Measurements from ENCODE around the gene ANGPTL5.
"Not testable (repeated sequence)": the region's sequence is repeated elsewhere in the genome, so short reads cannot be mapped to it uniquely, and the experiment has no call there.

The ANGPTL5 gene

GRCh38 chr11:101881586-101881985 lies 34.7 kb downstream of the ANGPTL5 start:
- DNase-seq: no peak

- DNase-seq: peak; percentile 76
Measured at GRCh38 chr11:101880222-101880621, 36.1 kb downstream of the ANGPTL5 start.

- DNase-seq: no peak
Measured at GRCh38 chr11:101872171-101872882, 44.0 kb downstream of the ANGPTL5 start.

GRCh38 chr11:101870510-101870909 lies 45.8 kb downstream of the ANGPTL5 start:
- peak; percentile 88 for DNase-seq

GRCh38 chr11:101867951-101868350 lies 48.4 kb downstream of the ANGPTL5 start:
- DNase-seq: peak; percentile 13

GRCh38 chr11:101866619-101867491 lies 49.5 kb downstream of the ANGPTL5 start:
- DNase-seq: peak; percentile 85

- DNase-seq: no peak
Measured at GRCh38 chr11:101864098-101864497, 52.2 kb downstream of the ANGPTL5 start.

GRCh38 chr11:101863361-101863760 lies 53.0 kb downstream of the ANGPTL5 start:
- peak; percentile 82 for DNase-seq

- peak; percentile 83 for DNase-seq
Measured at GRCh38 chr11:101862391-101863233, 53.7 kb downstream of the ANGPTL5 start.

GRCh38 chr11:101860696-101861427 lies 55.5 kb downstream of the ANGPTL5 start:
- peak; percentile 78 for DNase-seq

- not testable (repeated sequence) for DNase-seq
Measured at GRCh38 chr11:101852260-101852659, 64.1 kb downstream of the ANGPTL5 start.

- DNase-seq: no peak
Measured at GRCh38 chr11:101848262-101848661, 68.1 kb downstream of the ANGPTL5 start.

GRCh38 chr11:101844608-101845007 lies 71.7 kb downstream of the ANGPTL5 start:
- no peak for DNase-seq

GRCh38 chr11:101840704-101841103 lies 75.6 kb downstream of the ANGPTL5 start:
- DNase-seq: no peak

All from HCEC 1CT (cell line).